ENCODE data around the gene PPIL1.

The PPIL1 gene

DNA sequence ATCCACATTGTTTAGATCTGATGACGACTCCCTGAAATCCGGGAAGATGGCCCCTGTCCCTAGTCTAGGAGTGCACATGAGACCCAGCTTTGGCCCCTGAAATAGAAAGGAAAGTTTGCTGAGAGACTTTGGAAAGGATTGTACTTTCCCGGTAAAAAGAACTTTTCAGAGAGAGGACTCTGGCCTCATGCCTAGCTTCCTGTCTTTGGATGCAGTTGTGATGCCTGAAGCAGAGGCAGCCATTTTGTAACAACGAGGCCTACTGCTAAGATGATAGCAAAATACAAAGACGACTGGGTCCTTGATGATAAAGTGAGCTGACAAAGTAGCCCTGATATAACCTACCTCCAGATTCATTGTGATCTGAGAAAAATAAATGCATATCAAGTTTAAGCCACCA lies 42.3 kb downstream of the PPIL1 start:
- no peak overlapping the region for H2AFZ ChIP-seq (ENCODE audit: low read length)
- no peak overlapping the region for H2BK15ac ChIP-seq (ENCODE audit: low read length)
- H3K36me3 ChIP-seq (replicated peaks in 1 of 2; ENCODE audit: control insufficient read depth in 2 of 2, insufficient read depth in 2 of 2, low read length in 2 of 2): no peaks in the 10 kb centered on the region
- WGBS, 2 donors (ENCODE audit: extremely low coverage in 2 of 2, insufficient read length in 2 of 2, insufficient replicate concordance in 1 of 2): no CpG with 5 or more reads among the region's 5 CpGs
- no peak overlapping the region for H3K9ac ChIP-seq (ENCODE audit: low read depth, low read length, poor library complexity)
- no peak overlapping the region for H3K4me2 ChIP-seq (ENCODE audit: insufficient read depth, low read length, poor library complexity, severe bottlenecking)
- no peak overlapping the region for H3K27ac ChIP-seq (replicated peaks; ENCODE audit: low read length)
- H4K91ac ChIP-seq (ENCODE audit: low read depth, low read length, poor library complexity): no peak overlapping the region
- peaks cover 0 to 3% of the 10 kb centered on the region in 2 donors for H3K9me3 ChIP-seq (replicated peaks in 1 of 2; ENCODE audit: control insufficient read depth in 2 of 2, insufficient read depth in 1 of 2, low read depth in 1 of 2, low read length in 2 of 2)
- no peak overlapping the region for H4K8ac ChIP-seq (ENCODE audit: low read depth, low read length)
- H3K79me1 ChIP-seq (ENCODE audit: low read depth, low read length): no peaks in the 10 kb centered on the region
- no peak overlapping the region for H3K23ac ChIP-seq (ENCODE audit: low read depth, low read length, poor library complexity)
- no peak overlapping the region for H2BK5ac ChIP-seq (ENCODE audit: low read length)
- H3K4me1 ChIP-seq (ENCODE audit: control insufficient read depth in 2 of 2, insufficient read depth in 1 of 2, low read depth in 1 of 2, low read length in 2 of 2): peaks cover 7 to 16% of the 10 kb centered on the region in 2 donors
- H2BK12ac ChIP-seq (ENCODE audit: low read length): no peak overlapping the region
- H3K27me3 ChIP-seq (ENCODE audit: control insufficient read depth in 3 of 3, insufficient read depth in 3 of 3, low read depth in 1 of 3, low read length in 3 of 3): peaks cover 0 to 18% (median 17%) of the 10 kb centered on the region in 3 experiments
- no peak overlapping the region for H3K14ac ChIP-seq (ENCODE audit: low read length)
- H3K4me3 ChIP-seq (ENCODE audit: low read length in 2 of 2): no peak overlapping the region
- no peak overlapping the region for H2BK120ac ChIP-seq (ENCODE audit: low read depth, low read length)
- no peak overlapping the region for H3K4ac ChIP-seq (ENCODE audit: low read length)
- no peak overlapping the region for H2AK5ac ChIP-seq (ENCODE audit: low read depth, low read length)
- DNase-seq (ENCODE audit: low spot score): no peak
- H3K18ac ChIP-seq (ENCODE audit: low read length): no peak overlapping the region

GRCh38 chr6:36830577-36830976 lies 44.0 kb downstream of the PPIL1 start:
- Histone ChIP-seq H3K27me3 (ENCODE audit: control insufficient read depth in 3 of 3, insufficient read depth in 3 of 3, low read depth in 1 of 3, low read length in 3 of 3) (peaks cover 0 to 6% (median 0%) of the 10 kb centered on the region in 3 experiments), H3K4me3 (ENCODE audit: low read length in 2 of 2) (no peak overlapping the region), H3K9ac (ENCODE audit: low read depth, low read length, poor library complexity) (no peak overlapping the region), H2AK5ac (ENCODE audit: low read depth, low read length) (no peak overlapping the region), H2BK15ac (ENCODE audit: low read length) (no peak overlapping the region), H3K4ac (ENCODE audit: low read length) (no peak overlapping the region), H3K18ac (ENCODE audit: low read length) (no peak overlapping the region), H3K9me3 (replicated peaks in 1 of 2; ENCODE audit: control insufficient read depth in 2 of 2, insufficient read depth in 1 of 2, low read depth in 1 of 2, low read length in 2 of 2) (peaks cover 0 to 3% of the 10 kb centered on the region in 2 donors), H2BK120ac (ENCODE audit: low read depth, low read length) (no peak overlapping the region), H2AFZ (ENCODE audit: low read length) (no peak overlapping the region), H3K79me1 (ENCODE audit: low read depth, low read length) (no peaks in the 10 kb centered on the region), H3K4me1 (ENCODE audit: control insufficient read depth in 2 of 2, insufficient read depth in 1 of 2, low read depth in 1 of 2, low read length in 2 of 2) (peaks cover 7 to 29% of the 10 kb centered on the region in 2 donors), H2BK5ac (ENCODE audit: low read length) (no peak overlapping the region), H3K23ac (ENCODE audit: low read depth, low read length, poor library complexity) (no peak overlapping the region), H3K36me3 (replicated peaks in 1 of 2; ENCODE audit: control insufficient read depth in 2 of 2, insufficient read depth in 2 of 2, low read length in 2 of 2) (no peaks in the 10 kb centered on the region), H4K91ac (ENCODE audit: low read depth, low read length, poor library complexity) (no peak overlapping the region), H2BK12ac (ENCODE audit: low read length) (no peak overlapping the region), H4K8ac (ENCODE audit: low read depth, low read length) (no peak overlapping the region), H3K14ac (ENCODE audit: low read length) (no peak overlapping the region), H3K27ac (replicated peaks; ENCODE audit: low read length) (no peak overlapping the region), H3K4me2 (ENCODE audit: insufficient read depth, low read length, poor library complexity, severe bottlenecking) (no peak overlapping the region)
- WGBS, 2 donors (ENCODE audit: extremely low coverage in 2 of 2, insufficient read length in 2 of 2, insufficient replicate concordance in 1 of 2): no CpG with 5 or more reads among the region's 2 CpGs
- DNase-seq (ENCODE audit: low spot score): no peak

- Histone ChIP-seq H2BK15ac (ENCODE audit: low read length) (no peak overlapping the region), H3K4me2 (ENCODE audit: insufficient read depth, low read length, poor library complexity, severe bottlenecking) (no peak overlapping the region), H3K4me3 (ENCODE audit: low read length in 2 of 2) (no peak overlapping the region), H2BK12ac (ENCODE audit: low read length) (no peak overlapping the region), H3K27ac (replicated peaks; ENCODE audit: low read length) (no peak overlapping the region), H2BK5ac (ENCODE audit: low read length) (peak overlapping the region; percentile 4), H2AFZ (ENCODE audit: low read length) (no peak overlapping the region), H3K18ac (ENCODE audit: low read length) (no peak overlapping the region), H4K8ac (ENCODE audit: low read depth, low read length) (no peak overlapping the region), H3K27me3 (ENCODE audit: control insufficient read depth in 3 of 3, insufficient read depth in 3 of 3, low read depth in 1 of 3, low read length in 3 of 3) (peaks cover 0 to 2% (median 0%) of the 10 kb centered on the region in 3 experiments), H3K36me3 (replicated peaks in 1 of 2; ENCODE audit: control insufficient read depth in 2 of 2, insufficient read depth in 2 of 2, low read length in 2 of 2) (no peaks in the 10 kb centered on the region), H4K91ac (ENCODE audit: low read depth, low read length, poor library complexity) (no peak overlapping the region), H3K9ac (ENCODE audit: low read depth, low read length, poor library complexity) (no peak overlapping the region), H3K79me1 (ENCODE audit: low read depth, low read length) (no peaks in the 10 kb centered on the region), H3K4ac (ENCODE audit: low read length) (no peak overlapping the region), H2AK5ac (ENCODE audit: low read depth, low read length) (no peak overlapping the region), H3K23ac (ENCODE audit: low read depth, low read length, poor library complexity) (no peak overlapping the region), H3K14ac (ENCODE audit: low read length) (no peak overlapping the region), H3K4me1 (ENCODE audit: control insufficient read depth in 2 of 2, insufficient read depth in 1 of 2, low read depth in 1 of 2, low read length in 2 of 2) (peaks cover 7 to 31% of the 10 kb centered on the region in 2 donors), H2BK120ac (ENCODE audit: low read depth, low read length) (no peak overlapping the region), H3K9me3 (replicated peaks in 1 of 2; ENCODE audit: control insufficient read depth in 2 of 2, insufficient read depth in 1 of 2, low read depth in 1 of 2, low read length in 2 of 2) (peaks cover 0 to 3% of the 10 kb centered on the region in 2 donors)
- WGBS, 2 donors (ENCODE audit: extremely low coverage in 2 of 2, insufficient read length in 2 of 2, insufficient replicate concordance in 1 of 2): no CpG with 5 or more reads among the region's 11 CpGs
- no peak for DNase-seq (ENCODE audit: low spot score)
Measured at GRCh38 chr6:36829919-36830544, 44.6 kb downstream of the PPIL1 start.

GRCh38 chr6:36827261-36828079 lies 47.1 kb downstream of the PPIL1 start:
- no peak overlapping the region for H3K14ac ChIP-seq (ENCODE audit: low read length)
- no peak overlapping the region for H4K8ac ChIP-seq (ENCODE audit: low read depth, low read length)
- no CpG with 5 or more reads among the region's 19 CpGs for WGBS, 2 donors (ENCODE audit: extremely low coverage in 2 of 2, insufficient read length in 2 of 2, insufficient replicate concordance in 1 of 2)
- H4K91ac ChIP-seq (ENCODE audit: low read depth, low read length, poor library complexity): no peak overlapping the region
- H3K9me3 ChIP-seq (replicated peaks in 1 of 2; ENCODE audit: control insufficient read depth in 2 of 2, insufficient read depth in 1 of 2, low read depth in 1 of 2, low read length in 2 of 2): no peaks in the 10 kb centered on the region
- H2BK15ac ChIP-seq (ENCODE audit: low read length): peak overlapping the region; percentile 81
- no peak overlapping the region for H3K27ac ChIP-seq (replicated peaks; ENCODE audit: low read length)
- H3K4ac ChIP-seq (ENCODE audit: low read length): no peak overlapping the region
- no peak overlapping the region for H2BK120ac ChIP-seq (ENCODE audit: low read depth, low read length)
- peak overlapping the region; percentile 25 for H2BK5ac ChIP-seq (ENCODE audit: low read length)
- H2AFZ ChIP-seq (ENCODE audit: low read length): peak overlapping the region; percentile 83
- H2AK5ac ChIP-seq (ENCODE audit: low read depth, low read length): peak overlapping the region; percentile 96
- no peaks in the 10 kb centered on the region for H3K36me3 ChIP-seq (replicated peaks in 1 of 2; ENCODE audit: control insufficient read depth in 2 of 2, insufficient read depth in 2 of 2, low read length in 2 of 2)
- no peaks in the 10 kb centered on the region for H3K27me3 ChIP-seq (ENCODE audit: control insufficient read depth in 3 of 3, insufficient read depth in 3 of 3, low read depth in 1 of 3, low read length in 3 of 3)
- H3K23ac ChIP-seq (ENCODE audit: low read depth, low read length, poor library complexity): no peak overlapping the region
- H3K4me2 ChIP-seq (ENCODE audit: insufficient read depth, low read length, poor library complexity, severe bottlenecking): no peak overlapping the region
- no peak for DNase-seq (ENCODE audit: low spot score)
- H3K4me3 ChIP-seq (ENCODE audit: low read length in 2 of 2): no peak overlapping the region
- peak overlapping the region; percentile 74 for H3K18ac ChIP-seq (ENCODE audit: low read length)
- no peak overlapping the region for H2BK12ac ChIP-seq (ENCODE audit: low read length)
- no peaks in the 10 kb centered on the region for H3K79me1 ChIP-seq (ENCODE audit: low read depth, low read length)
- peaks cover 16 to 37% of the 10 kb centered on the region in 2 donors for H3K4me1 ChIP-seq (ENCODE audit: control insufficient read depth in 2 of 2, insufficient read depth in 1 of 2, low read depth in 1 of 2, low read length in 2 of 2)
- H3K9ac ChIP-seq (ENCODE audit: low read depth, low read length, poor library complexity): no peak overlapping the region
